GM18508 (cell line): ENCODE results near the gene IL2RG.

Experiments used
- ATAC-seq: cut with Tn5 transposase; IDR thresholded peaks from one replicate; pipeline ENCODE4 v1.9.1; 2021; ENCODE audit warnings: moderate number of reproducible peaks; ENCODE audit not compliant: insufficient read depth, unreplicated experiment

Gene IL2RG

GRCh38 chrX:71109051-71109450, 2.3 kb downstream of the IL2RG start:
- no peak for ATAC-seq

- ATAC-seq, result no peak
Observed at GRCh38 chrX:71107762-71108360, 3.5 kb downstream of the IL2RG start.

DNA sequence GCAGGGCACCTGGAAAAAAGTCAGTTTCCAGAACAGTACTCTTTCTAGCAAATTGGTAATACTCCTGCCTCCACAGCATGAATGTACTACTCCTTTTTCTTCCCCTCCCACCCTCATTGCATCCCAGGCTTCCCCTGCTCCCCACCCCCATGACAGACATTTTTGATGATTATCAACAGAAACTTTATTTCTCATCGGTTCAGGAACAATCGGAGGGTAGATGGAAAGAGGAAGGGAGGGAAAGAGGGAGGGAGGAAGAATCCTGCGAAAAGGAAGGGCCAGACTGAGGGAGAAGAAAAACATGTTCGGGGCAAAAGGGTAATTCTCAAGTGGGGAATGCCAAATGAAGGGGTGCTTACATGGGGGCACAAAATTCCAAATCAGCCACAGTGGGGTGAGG, 4.1 kb downstream of the IL2RG start:
- ATAC-seq, result no peak

- ATAC-seq, result no peak
Observed at GRCh38 chrX:71106427-71106826, 5.0 kb downstream of the IL2RG start, which contains the start of gene CXorf65. TSS of gene CXorf65 (minus strand) at chrX:71106740. CDS start at chrX:71106556, 184 bp downstream.

GRCh38 chrX:71105628-71106027, 5.7 kb downstream of the IL2RG start:
- ATAC-seq, result no peak

DNA sequence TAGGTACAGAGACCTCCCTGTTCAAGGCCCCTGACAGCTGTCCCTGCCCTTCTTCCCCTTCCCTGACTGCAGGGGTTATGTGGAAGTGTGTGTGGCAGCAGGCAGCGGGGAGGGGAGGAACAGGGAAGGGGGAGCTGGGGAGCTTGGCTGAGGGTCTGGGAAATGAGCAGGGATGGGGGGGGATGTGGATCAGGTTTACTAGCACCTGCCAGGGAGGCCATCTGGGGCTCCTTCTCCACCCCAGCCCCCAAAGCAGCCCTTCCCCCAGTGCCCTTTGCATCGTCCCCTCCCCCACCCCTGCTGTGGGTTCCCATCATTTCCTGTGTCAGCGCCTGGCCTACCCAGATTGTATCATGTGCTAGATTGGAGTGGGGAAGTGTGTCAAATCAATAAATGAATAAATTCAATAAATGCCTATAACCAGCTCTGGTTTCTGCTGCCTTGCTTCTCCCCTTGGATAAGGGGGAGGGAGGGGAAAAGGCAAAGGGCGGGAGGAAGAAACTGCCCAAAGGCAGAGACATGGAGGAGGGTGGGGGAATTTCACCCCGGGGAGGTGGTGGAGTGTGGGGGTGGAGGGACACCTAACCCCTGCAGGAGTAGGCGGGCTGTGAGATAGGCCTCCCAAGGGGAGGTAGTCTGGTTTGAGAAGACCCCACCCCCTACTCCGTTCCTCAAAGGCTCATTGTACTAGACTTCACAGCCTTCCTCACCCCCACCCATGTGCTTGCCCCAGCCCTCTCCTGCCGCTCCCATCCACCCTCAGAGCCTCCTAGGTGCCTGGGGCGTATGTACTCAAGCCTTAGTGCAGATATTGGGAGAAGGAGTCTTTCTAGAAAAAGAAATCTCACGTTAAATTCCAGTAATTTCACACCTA, 8.0 kb downstream of the IL2RG start:
- ATAC-seq, result no peak

GRCh38 chrX:71102292-71102691, 9.1 kb downstream of the IL2RG start:
- no peak for ATAC-seq

DNA sequence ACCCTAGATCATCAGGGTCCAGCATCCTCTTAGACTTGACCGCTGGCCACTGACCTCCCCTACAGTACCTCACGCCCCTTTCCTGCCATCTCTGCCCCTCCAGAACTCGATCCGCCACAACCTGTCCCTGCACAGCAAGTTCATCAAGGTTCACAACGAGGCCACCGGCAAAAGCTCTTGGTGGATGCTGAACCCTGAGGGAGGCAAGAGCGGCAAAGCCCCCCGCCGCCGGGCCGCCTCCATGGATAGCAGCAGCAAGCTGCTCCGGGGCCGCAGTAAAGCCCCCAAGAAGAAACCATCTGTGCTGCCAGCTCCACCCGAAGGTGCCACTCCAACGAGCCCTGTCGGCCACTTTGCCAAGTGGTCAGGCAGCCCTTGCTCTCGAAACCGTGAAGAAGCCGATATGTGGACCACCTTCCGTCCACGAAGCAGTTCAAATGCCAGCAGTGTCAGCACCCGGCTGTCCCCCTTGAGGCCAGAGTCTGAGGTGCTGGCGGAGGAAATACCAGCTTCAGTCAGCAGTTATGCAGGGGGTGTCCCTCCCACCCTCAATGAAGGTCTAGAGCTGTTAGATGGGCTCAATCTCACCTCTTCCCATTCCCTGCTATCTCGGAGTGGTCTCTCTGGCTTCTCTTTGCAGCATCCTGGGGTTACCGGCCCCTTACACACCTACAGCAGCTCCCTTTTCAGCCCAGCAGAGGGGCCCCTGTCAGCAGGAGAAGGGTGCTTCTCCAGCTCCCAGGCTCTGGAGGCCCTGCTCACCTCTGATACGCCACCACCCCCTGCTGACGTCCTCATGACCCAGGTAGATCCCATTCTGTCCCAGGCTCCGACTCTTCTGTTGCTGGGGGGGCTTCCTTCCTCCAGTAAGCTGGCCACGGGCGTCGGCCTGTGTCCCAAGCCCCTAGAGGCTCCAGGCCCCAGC, 10.5 kb downstream of the IL2RG start:
- ATAC-seq, result no peak

DNA sequence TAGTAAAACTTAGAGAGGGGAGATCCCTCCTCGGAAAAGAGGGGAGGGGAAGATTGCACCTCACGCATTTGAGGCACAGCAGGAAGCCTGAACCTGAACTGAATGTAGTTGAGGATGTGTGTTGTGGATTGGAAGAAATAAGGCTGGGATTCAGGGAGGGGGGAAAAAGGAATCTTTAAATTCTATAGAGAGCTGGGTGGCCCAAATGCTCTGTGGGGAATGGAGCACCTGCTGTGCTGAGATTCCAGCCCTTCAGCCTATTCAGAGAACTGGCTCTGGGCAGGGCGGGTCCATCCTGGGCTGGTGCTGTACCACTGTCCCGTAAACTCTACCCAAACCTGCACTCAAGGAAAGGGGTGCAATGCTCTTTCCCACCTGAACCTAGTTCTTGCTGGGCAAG, 11.6 kb downstream of the IL2RG start:
- ATAC-seq, result no peak

DNA sequence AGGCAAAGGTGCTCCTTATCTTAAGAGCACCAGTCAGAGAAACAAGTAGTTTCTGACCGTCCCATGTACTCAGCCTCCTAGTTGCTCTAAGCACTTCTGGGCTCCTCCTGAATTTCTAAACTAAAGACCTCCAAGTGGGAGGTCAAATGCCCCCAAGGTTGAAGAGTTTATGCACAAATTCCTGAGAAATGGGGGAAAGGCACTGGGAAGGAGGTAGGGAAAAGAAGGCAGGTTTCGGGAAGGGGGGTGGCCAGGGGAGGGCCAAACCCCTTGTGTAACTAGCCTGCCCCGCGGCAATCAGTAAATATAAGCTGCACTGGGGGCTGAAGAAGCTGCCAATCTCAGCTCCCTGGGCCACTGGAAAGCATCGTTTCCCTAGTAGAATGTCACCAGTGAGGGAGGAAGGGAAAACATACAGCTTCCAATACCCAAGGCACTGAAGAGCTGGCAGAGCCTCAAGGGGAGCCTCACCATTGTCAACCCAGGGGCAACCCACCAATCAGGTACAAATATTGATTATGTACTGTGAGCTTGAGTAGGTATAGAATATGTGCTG, 12.3 kb downstream of the IL2RG start:
- no peak for ATAC-seq

DNA sequence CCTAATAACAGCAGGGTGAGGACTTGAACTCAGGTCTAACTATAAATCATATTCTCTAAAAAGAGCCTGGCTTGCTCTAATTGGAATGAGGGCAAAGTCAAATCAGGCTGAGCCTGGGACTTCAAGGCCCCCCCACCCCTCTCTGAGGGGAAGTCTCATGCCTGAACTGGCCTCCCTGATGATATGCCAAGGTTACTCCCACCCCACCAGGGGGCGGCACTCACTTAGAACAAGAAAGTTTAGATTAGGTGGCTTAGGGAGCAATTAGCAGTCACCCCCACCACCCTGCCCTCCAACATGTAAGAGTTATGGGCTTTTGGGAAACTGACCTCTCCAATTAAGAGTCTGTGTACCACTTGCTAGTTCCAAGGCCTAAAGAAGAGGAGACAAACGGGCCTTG, 13.1 kb downstream of the IL2RG start:
- no peak for ATAC-seq

DNA sequence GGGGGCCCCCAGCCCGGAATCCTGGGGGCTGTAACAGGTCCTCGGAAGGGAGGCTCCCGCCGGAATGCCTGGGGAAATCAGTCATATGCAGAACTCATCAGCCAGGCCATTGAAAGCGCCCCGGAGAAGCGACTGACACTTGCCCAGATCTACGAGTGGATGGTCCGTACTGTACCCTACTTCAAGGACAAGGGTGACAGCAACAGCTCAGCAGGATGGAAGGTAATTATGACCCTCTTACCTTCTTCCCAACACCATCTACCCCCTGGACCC, 14.7 kb downstream of the IL2RG start:
- ATAC-seq, result no peak

DNA sequence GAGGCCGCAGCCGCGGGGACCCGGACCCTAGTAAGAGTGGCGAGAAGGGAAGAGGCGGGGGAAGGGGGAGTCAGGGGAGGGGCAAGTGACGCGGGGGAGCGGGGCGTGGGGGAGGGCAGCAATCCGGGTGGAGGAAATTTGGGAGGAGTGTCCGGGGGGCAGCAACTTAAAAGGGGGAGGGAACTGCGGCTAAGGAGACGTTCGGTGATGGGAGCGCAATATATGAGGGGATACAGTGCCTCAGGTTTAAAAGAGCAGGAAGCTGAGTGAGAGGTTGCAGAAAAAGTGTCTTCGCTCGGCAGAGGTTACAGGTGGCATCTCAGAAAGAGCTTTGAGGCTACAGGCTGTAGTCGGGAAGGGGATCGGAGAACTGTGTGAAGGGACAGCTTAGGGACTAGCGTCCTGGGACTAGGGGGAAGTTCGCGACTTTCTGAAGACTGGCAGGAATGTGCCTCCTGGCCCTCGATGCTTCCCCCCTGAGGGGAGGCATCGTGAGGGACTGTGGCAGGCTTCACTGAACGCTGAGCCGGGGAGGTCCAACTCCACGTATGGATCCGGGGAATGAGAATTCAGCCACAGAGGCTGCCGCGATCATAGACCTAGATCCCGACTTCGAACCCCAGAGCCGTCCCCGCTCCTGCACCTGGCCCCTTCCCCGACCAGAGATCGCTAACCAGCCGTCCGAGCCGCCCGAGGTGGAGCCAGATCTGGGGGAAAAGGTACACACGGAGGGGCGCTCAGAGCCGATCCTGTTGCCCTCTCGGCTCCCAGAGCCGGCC, 15.2 kb downstream of the IL2RG start:
- ATAC-seq, result no peak

DNA sequence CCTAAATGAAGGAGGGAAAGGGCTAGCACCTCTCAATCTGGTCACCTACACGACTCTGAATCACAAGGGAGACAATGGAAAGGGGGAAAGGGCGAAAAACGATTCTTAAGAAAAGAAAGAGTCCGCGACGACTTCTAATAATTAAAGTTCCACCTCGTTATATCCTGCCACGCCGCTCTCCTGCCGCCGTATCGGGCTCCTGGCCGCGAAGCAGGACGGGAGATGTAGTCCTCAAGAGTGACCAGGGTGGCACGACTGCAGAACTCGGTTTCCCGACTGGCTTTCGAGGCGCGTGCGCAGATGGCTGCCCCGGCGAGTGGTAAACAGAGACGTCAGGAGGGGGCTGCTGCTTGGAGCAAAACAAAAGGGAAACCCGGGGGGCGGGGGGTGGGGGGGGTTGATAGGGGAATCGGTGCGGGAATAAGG, 15.8 kb downstream of the IL2RG start, which contains the start of gene FOXO4:
TSS of gene FOXO4 (plus strand) at position 297 of the 426 bp plus-strand sequence. CDS start 678 bp downstream, outside the sequence.
- no peak for ATAC-seq

GRCh38 chrX:71095033-71095432, 16.3 kb downstream of the IL2RG start:
- ATAC-seq, result no peak

- ATAC-seq, result no peak
Observed at GRCh38 chrX:71091263-71091662, 20.1 kb downstream of the IL2RG start.

DNA sequence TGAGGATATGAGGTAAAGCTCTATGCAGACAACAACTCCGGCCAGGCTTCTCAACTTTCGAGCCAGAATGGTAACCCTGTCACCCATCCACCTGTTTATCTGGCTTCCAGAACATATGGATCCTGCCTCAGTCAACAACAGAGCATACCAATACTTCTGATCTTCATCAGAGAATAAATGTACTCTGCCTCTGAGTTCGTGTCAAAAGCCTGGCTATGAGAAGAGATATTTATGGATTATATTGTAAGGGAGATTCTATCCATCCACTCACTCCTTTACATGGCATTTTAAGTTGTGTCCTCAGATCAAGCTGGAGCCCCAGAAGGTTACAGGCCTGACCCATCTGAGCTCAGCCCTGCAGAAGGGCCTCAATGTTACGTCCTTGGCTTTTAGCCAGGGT, 25.5 kb downstream of the IL2RG start:
- ATAC-seq, result no peak

DNA sequence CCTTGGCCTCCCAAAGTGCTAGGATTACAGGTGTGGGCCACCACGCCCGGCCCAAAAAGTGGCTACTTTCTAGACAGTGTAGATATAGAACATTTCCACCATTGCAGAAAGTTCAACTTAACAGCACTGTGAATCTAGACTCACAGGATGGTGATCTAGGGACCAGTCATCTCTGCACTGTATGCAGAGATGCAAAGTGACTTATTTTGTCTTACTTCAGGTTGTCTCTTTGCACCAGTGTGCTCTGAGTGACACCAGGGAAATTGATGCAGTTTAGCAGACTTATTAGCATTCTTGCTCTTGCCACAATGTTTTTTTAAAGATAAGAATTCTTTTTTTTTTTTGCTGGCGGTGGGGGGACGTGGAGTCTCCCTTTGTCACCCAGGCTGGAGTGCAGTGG, 28.6 kb downstream of the IL2RG start:
- no peak for ATAC-seq

DNA sequence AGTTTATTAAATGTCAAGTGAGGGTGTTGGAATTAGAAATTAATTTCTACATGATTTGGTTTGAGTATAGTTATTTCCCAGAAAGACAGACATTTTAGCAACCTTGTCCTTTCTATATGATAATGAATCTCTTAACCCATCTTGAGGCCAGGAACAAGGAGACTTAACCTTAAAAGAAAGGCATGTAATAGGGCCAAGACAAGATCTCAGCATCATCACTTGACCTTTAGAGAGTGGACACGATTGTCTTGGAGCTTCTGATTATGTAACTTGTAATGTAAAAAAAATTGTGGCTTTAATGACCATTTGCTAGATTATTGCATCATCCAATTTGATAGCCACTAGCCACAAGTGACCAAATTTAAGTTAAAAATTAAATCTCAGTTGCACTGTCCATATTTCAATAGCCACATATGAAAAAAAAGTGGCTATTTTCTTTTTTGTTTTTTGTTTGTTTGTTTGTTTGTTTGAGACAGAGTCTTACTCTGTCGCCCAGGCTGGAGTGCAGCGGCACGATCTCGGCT, 29.2 kb downstream of the IL2RG start:
- ATAC-seq, result no peak
